ENCODE data around the gene RAB40C. TPM values are rescaled to one million over a fixed set of nuclear protein-coding genes. Genes with fewer than 3 reads are reported as not detected.

The RAB40C gene
- total and polyA plus RNA-seq, 9 donors: 9.4 to 15.4 (median 13.0) TPM

DNA sequence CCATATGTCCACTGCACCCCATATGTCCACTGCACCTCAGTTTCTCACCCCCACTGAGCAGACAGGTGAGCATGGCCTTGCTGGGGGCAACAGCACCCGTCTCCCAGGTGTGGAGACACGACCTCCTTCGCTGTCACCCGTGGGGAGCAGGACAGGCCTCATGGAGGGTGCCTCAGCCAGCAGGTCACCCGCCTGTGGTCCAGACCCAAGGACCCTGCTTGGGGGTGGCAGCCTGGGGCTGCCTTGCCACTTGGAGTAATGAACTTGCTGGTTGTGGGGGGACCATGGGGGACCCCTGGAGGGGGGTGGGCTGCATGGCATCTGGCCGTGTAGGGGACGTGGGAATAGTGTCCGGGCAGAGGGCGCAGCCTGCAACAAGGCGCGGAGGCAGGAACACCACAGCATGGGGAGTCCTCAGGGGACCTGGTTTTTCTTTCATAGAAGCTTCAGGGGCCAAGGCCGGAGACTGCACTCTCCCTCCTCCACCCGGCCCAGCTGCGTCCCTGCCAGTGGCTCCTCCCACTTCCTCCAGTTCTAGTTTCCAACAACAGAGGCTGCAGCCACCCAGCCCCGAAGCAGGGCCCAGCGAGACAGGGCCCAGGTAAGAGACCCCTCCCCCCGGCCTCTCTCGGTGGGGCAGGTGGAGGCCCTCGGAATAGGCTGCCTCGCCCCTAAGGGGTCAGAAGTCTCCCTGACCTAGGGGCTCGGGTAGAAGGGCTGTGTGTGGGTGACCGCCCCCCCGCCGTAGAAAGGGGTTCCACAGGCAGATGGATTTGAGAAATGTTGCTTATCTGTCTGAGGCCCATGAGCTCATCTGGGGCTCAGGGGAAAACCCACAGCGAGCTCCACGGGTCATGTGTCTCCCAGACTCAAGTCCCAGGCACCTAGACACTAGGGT, 23.1 kb upstream of the RAB40C start, which contains the start of gene NHLRC4:
NHLRC4 (plus strand) TSS at position 531 of the 898 bp plus-strand sequence. CDS start 1,043 bp downstream, outside the sequence.
- H3K9me3 ChIP-seq (replicated peaks; ENCODE audit: control insufficient read depth, low read depth, low read length): no peaks in the 10 kb centered on the region
- no peaks in the 10 kb centered on the region for H3K36me3 ChIP-seq (ENCODE audit: control insufficient read depth, insufficient read depth, low read length)
- H3K27me3 ChIP-seq (ENCODE audit: control insufficient read depth, insufficient read depth, low read length): peaks cover 19% of the 10 kb centered on the region
- peaks cover 54% of the 10 kb centered on the region for H3K4me1 ChIP-seq (ENCODE audit: control insufficient read depth, insufficient read depth, low read length)
- WGBS (ENCODE audit: insufficient coverage): 35% methylated on average over 15 of the region's 26 CpGs
- peak; percentile 93 for DNase-seq
- H3K27ac ChIP-seq (ENCODE audit: low read length): peak within 1 kb of the TSS; percentile 72
- H3K4me3 ChIP-seq (ENCODE audit: low read length): peak within 1 kb of the TSS; percentile 32

DNA sequence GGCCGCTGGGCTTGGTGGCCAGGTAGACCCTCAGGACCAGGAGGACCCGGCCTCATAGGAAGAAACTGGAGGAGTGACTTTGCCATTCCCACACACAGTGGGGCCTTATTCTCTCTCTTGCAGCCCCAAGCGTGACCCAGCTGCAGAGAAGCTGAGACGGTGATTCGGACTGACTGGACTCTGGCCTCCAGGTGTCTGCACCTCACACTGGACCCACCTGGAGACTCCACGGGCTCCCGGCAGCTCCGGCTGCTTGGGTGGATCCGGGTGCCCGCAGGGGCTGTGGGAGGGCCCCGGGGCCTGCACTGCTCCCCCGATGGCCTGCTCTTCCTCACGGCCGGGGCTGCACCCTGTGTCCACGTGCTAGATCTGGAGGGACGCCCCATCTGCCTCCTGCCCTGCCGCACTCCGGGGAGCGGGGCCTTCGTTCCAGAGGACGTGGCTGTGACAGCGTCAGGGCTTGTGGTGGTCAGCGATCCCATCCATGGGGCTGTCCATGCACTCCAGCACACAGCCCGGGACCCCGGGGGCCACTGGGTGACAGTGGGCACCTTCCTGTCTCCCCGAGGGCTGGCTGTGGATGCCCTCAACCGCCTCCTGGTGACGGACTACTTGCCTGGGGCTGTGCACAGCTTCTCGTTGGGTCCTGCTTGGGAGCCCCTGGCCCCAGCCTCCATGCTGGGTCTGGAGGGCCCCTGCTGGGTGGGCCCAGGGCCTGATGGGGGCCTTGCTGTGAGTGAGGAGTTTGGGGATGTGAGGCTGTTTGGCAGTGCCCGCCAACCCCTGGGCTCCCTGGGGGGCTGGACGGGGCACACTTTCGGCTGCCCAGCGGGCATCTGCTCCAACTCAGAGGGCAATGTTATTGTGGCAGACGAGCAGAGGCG, 22.3 kb upstream of the RAB40C start:
- 88% methylated on average over 33 of the region's 35 CpGs for WGBS (ENCODE audit: insufficient coverage)

DNA sequence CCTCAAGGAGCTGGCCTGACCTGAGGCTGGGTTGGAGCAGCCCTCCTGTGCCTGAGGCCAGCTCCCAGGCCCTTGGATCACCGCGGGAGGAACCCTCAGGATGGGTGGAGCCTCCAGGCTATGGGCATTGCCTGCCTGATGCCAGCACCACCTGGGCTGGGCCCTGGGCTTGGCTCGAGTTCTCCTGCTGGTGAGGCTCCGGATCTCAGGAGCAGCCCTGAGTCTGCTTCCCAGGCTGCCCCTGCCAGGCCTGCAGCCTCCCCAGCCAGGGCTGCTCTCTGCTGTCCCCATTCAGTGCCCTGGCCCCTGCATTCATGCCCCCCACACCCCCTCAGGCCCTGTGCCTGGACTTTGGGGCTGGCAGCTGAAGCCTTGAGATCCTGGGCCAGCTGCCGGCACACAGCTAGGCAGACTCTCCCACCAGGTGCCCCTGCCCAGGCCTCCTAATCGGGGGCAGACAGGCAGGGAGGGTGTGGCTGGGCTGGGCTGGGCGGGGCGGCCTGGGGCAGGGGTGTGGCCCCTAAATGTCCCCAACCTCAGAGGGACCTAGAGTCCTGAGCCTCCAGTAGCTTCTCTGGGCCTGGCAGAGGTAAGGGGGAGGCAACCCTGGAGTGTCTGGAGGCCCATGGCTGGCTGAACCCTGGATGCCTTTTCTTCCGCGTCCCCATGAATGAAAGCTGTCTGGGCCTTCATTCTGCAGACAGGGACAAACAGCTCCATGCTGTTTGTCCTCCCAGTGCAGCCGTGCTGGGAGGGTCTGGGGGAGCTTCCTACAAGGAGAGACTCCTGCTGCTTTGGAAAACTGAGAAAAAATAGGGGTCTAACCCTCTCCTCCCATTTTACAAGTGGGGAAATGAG, 21.2 kb upstream of the RAB40C start:
- peaks cover 1% of the 10 kb centered on the region for H3K27me3 ChIP-seq (ENCODE audit: control insufficient read depth, insufficient read depth, low read length)
- no peak for DNase-seq
- H3K27ac ChIP-seq (ENCODE audit: low read length): peak overlapping the region; percentile 82
- H3K36me3 ChIP-seq (ENCODE audit: control insufficient read depth, insufficient read depth, low read length): peaks cover 2% of the 10 kb centered on the region
- no peaks in the 10 kb centered on the region for H3K9me3 ChIP-seq (replicated peaks; ENCODE audit: control insufficient read depth, low read depth, low read length)
- 67% methylated on average over 7 of the region's 11 CpGs for WGBS (ENCODE audit: insufficient coverage)
- peak overlapping the region; percentile 58 for H3K4me3 ChIP-seq (ENCODE audit: low read length)
- H3K4me1 ChIP-seq (ENCODE audit: control insufficient read depth, insufficient read depth, low read length): peaks cover 54% of the 10 kb centered on the region

More for the DNA sequence above, 22.3 kb upstream of the RAB40C start:
- no peaks in the 10 kb centered on the region for H3K9me3 ChIP-seq (replicated peaks; ENCODE audit: control insufficient read depth, low read depth, low read length)
- H3K36me3 ChIP-seq (ENCODE audit: control insufficient read depth, insufficient read depth, low read length): no peaks in the 10 kb centered on the region
- H3K27ac ChIP-seq (ENCODE audit: low read length): peak overlapping the region; percentile 72
- H3K27me3 ChIP-seq (ENCODE audit: control insufficient read depth, insufficient read depth, low read length): peaks cover 10% of the 10 kb centered on the region
- no peak for DNase-seq
- peak overlapping the region; percentile 32 for H3K4me3 ChIP-seq (ENCODE audit: low read length)
- H3K4me1 ChIP-seq (ENCODE audit: control insufficient read depth, insufficient read depth, low read length): peaks cover 54% of the 10 kb centered on the region

DNA sequence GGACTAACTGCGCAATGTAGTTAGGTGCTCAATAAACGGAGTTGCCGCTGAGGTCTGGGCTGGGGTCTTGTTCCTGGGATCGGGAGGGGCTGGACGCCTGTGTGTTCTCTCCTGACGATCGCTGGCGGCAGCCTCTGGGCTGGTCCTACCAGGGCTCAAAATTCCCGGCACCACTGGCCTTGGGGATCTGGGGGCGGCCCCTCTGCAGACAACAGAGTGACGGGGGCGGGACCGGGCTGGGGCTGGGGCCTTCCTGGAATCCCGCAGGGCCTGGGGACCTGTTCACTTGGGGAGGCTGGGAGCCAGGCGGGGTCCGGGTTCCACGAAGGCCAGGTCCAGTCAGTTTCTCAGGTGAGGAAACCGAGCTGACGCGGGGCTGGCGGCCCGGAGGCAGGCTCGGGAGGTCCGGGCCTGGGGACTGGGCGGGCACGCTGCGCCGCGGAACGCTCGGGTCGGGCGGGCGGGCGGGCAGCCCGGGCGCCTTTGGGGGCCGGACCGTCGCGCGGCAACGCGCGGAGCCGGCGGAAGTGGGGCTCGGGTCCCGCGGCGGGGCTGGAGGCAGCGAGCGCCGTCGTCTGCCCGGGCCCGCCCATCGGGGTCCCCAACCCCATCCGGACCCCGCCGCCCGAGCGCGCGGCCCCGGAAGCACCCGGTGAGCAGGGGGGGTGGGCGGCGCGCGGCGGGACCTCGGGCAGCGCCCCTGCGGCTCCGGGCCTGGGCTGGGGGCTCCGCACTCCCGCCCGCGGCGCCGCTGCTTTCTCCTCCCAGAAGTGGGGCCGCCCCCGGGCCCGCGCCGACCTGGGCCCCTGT, 20.2 kb upstream of the RAB40C start, which contains the start of gene PIGQ:
PIGQ (plus strand) TSS at position 524 of the 810 bp plus-strand sequence. CDS start 4,107 bp downstream, outside the sequence.
- DNase-seq: peak; percentile 77
- H3K36me3 ChIP-seq (ENCODE audit: control insufficient read depth, insufficient read depth, low read length): peaks cover 10% of the 10 kb centered on the region
- no peaks in the 10 kb centered on the region for H3K9me3 ChIP-seq (replicated peaks; ENCODE audit: control insufficient read depth, low read depth, low read length)
- peaks cover 54% of the 10 kb centered on the region for H3K4me1 ChIP-seq (ENCODE audit: control insufficient read depth, insufficient read depth, low read length)
- H3K4me3 ChIP-seq (ENCODE audit: low read length): peak within 1 kb of the TSS; percentile 58
- H3K27me3 ChIP-seq (ENCODE audit: control insufficient read depth, insufficient read depth, low read length): no peaks in the 10 kb centered on the region
- peak within 1 kb of the TSS; percentile 82 for H3K27ac ChIP-seq (ENCODE audit: low read length)
- under 1% methylated on average over 81 of the region's 87 CpGs for WGBS (ENCODE audit: insufficient coverage)

DNA sequence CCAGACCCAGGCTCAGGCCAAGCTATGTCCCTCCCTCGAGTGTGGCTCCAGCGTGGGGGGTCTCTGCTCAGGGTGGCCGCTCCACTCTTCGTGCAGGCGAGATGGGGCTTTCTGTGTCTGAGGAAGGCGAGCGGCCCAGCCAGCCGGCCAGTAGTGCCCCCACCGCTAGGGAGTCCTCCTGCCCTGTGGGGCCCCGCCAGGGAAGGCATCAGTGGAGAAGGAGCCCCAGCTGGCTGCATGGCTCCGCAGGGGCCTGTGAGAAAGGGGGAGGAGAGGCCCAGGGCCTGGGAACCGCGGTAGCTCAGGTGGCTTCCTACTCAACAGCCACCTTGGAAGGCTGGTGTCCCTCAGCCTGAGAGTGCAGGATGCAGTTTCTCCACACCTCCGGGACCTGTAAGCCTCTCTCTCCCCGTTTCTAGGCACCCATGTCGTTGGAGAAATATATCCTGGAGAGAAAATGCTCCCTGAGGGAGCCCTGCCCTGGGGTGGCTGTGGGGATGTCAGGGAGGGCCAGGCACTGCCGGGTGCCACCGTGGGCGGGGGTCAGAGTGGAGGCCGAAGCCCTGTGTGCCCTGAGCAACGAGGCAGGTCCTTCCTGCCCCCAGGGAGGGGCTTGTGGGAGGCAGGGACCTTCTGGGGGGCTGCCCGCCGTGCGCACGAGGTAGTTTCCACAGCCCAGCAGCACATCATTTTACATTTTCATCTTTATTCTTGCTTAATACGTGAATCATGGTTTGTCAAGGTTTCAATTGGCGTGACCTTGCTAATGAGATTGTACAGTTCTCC, 16.8 kb upstream of the RAB40C start:
- peaks cover 25% of the 10 kb centered on the region for H3K36me3 ChIP-seq (ENCODE audit: control insufficient read depth, insufficient read depth, low read length)
- DNase-seq: no peak
- no peak overlapping the region for H3K27ac ChIP-seq (ENCODE audit: low read length)
- no peak overlapping the region for H3K4me3 ChIP-seq (ENCODE audit: low read length)
- peaks cover 22% of the 10 kb centered on the region for H3K4me1 ChIP-seq (ENCODE audit: control insufficient read depth, insufficient read depth, low read length)
- no peaks in the 10 kb centered on the region for H3K9me3 ChIP-seq (replicated peaks; ENCODE audit: control insufficient read depth, low read depth, low read length)
- H3K27me3 ChIP-seq (ENCODE audit: control insufficient read depth, insufficient read depth, low read length): no peaks in the 10 kb centered on the region
- 81% methylated on average over 14 of the region's 27 CpGs for WGBS (ENCODE audit: insufficient coverage)

DNA sequence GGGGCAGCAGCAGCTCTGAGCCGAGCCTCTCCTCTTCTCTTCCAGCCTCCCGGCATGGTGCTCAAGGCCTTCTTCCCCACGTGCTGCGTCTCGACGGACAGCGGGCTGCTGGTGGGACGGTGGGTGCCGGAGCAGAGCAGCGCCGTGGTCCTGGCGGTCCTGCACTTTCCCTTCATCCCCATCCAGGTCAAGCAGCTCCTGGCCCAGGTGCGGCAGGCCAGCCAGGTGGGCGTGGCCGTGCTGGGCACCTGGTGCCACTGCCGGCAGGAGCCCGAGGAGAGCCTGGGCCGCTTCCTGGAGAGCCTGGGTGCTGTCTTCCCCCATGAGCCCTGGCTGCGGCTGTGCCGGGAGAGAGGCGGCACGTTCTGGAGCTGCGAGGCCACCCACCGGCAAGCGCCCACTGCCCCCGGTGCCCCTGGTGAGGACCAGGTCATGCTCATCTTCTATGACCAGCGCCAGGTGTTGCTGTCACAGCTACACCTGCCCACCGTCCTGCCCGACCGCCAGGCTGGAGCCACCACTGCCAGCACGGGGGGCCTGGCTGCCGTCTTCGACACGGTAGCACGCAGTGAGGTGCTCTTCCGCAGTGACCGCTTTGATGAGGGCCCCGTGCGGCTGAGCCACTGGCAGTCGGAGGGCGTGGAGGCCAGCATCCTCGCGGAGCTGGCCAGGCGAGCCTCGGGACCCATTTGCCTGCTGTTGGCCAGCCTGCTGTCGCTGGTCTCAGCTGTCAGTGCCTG, 15.7 kb upstream of the RAB40C start:
- DNase-seq: no peak
- Histone ChIP-seq H3K27ac (ENCODE audit: low read length) (no peak overlapping the region), H3K36me3 (ENCODE audit: control insufficient read depth, insufficient read depth, low read length) (peaks cover 25% of the 10 kb centered on the region), H3K9me3 (replicated peaks; ENCODE audit: control insufficient read depth, low read depth, low read length) (no peaks in the 10 kb centered on the region), H3K4me3 (ENCODE audit: low read length) (no peak overlapping the region), H3K4me1 (ENCODE audit: control insufficient read depth, insufficient read depth, low read length) (peaks cover 11% of the 10 kb centered on the region), H3K27me3 (ENCODE audit: control insufficient read depth, insufficient read depth, low read length) (no peaks in the 10 kb centered on the region)
- WGBS (ENCODE audit: insufficient coverage): 94% methylated on average over 46 of the region's 46 CpGs

DNA sequence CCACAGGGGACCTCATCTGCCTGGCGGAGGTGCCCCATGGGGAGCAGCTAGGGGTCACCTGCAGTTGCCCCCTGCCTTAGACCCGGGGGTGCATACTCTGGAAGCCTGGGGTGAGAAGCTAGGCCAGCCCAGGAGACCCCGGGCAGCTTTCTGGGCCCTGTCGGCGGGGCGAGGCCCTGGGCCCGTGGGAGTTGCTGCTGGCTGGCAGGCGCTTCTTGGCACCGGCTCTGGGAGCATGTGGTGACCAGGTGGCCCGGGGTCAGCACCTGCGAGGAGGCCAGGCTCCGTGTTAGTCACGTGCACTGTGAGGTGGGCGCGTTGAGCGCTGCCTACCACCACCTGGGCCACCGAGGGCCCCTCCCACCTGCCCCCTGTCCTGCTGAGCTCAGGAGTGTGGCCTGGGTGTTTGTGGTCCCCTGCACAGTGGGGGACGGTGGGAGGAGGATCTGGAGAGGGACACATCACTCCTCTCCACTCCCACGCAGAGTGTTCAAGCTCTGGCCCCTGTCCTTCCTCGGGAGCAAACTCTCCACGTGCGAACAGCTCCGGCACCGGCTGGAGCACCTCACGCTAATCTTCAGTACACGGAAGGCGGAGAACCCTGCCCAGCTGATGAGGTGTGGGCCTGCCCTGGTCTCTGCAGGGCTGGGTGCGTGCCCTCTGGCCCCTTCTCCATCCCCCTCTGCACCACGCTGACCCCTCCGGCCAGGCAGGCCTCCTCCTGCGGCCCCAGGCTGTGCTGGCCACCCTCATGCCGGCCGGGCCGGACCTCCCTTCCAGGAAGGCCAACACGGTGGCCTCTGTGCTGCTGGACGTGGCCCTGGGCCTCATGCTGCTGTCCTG, 14.3 kb upstream of the RAB40C start:
- DNase-seq: no peak

More for the DNA sequence above, 14.3 kb upstream of the RAB40C start:
- Histone ChIP-seq H3K9me3 (replicated peaks; ENCODE audit: control insufficient read depth, low read depth, low read length) (no peaks in the 10 kb centered on the region), H3K27me3 (ENCODE audit: control insufficient read depth, insufficient read depth, low read length) (no peaks in the 10 kb centered on the region), H3K4me3 (ENCODE audit: low read length) (no peak overlapping the region), H3K27ac (ENCODE audit: low read length) (no peak overlapping the region), H3K4me1 (ENCODE audit: control insufficient read depth, insufficient read depth, low read length) (peaks cover 5% of the 10 kb centered on the region), H3K36me3 (ENCODE audit: control insufficient read depth, insufficient read depth, low read length) (peaks cover 29% of the 10 kb centered on the region)
- 87% methylated on average over 26 of the region's 36 CpGs for WGBS (ENCODE audit: insufficient coverage)
